Large intestine (tissue), 3 donors: ENCODE results near the gene CACYBP. TPM values are rescaled to one million over a fixed set of nuclear protein-coding genes. Genes with fewer than 3 reads are reported as not detected.

ENCODE experiments used
- DNase-seq, 2 donors: peaks; one replicate each; pipeline versions ENCODE4 v3.0.0 to v3.0.0-alpha.2; 2013
- H3K27ac ChIP-seq: one replicate; pipeline ENCODE4 v1.5.1; 2013; ENCODE audit warnings: low read length
- H3K27me3 ChIP-seq: 2 replicates; pipeline ENCODE4 v1.6.1; 2013; ENCODE audit warnings: low read length; ENCODE audit not compliant: control insufficient read depth, insufficient read depth
- H3K36me3 ChIP-seq: 2 replicates; pipeline ENCODE4 v1.6.1; 2013; ENCODE audit warnings: low read length; ENCODE audit not compliant: control insufficient read depth, insufficient read depth
- H3K4me1 ChIP-seq: one replicate; pipeline ENCODE4 v1.6.1; 2013; ENCODE audit warnings: low read length; ENCODE audit not compliant: control insufficient read depth, insufficient read depth
- H3K4me3 ChIP-seq: one replicate; pipeline ENCODE4 v1.5.1; 2013; ENCODE audit warnings: low read length
- H3K9me3 ChIP-seq: one replicate; pipeline ENCODE4 v1.6.1; 2013; ENCODE audit warnings: mild to moderate bottlenecking, low read depth, low read length, moderate library complexity; ENCODE audit not compliant: control insufficient read depth
- whole genome bisulfite sequencing: methylation state at CpG from one replicate; pipeline ENCODE4 v1.1.5; 2013; ENCODE audit warnings: low lambda C conversion rate; ENCODE audit not compliant: insufficient coverage; 5-methylcytosine and 5-hydroxymethylcytosine counted together
- polyA plus RNA-seq: library from polyadenylated mRNA; unstranded; fragments of 120-200 nt; gene quantifications from one replicate; pipeline ENCODE4 v1.2.1, GENCODE V29; 2013

Gene CACYBP
- polyA plus RNA-seq, 1 donor = 98.3 TPM

- Histone ChIP-seq H3K4me1 (no peaks in the 10 kb centered on the region), H3K36me3 (no peaks in the 10 kb centered on the region), H3K4me3 (no peak overlapping the region), H3K27ac (no peak overlapping the region), H3K9me3 (no peaks in the 10 kb centered on the region), H3K27me3 (peaks cover 3% of the 10 kb centered on the region)
- whole genome bisulfite sequencing = no CpG with 5 or more reads among the region's 2 CpGs
- no peak for DNase-seq
Observed at GRCh38 chr1:175050992-175051391, 51.2 kb downstream of the CACYBP start.

- Histone ChIP-seq H3K36me3 (no peaks in the 10 kb centered on the region), H3K4me1 (no peaks in the 10 kb centered on the region)
Observed at GRCh38 chr1:175054736-175055135, 55.0 kb downstream of the CACYBP start.

More at GRCh38 chr1:175054736-175055135, 55.0 kb downstream of the CACYBP start:
- DNase-seq = no peak
- Histone ChIP-seq H3K27ac (no peak overlapping the region), H3K9me3 (no peaks in the 10 kb centered on the region), H3K4me3 (no peak overlapping the region), H3K27me3 (no peaks in the 10 kb centered on the region)
- no CpG with 5 or more reads among the region's 3 CpGs for WGBS

Other genes with a start within 250 kb of the CACYBP start
- 32.8 TPM for gene MRPS14, start 23.5 kb downstream of the CACYBP start, polyA plus RNA-seq
- 0.70 TPM for gene TNN, start 67.9 kb downstream of the CACYBP start, polyA plus RNA-seq
- gene KIAA0040, start 192.8 kb downstream of the CACYBP start, polyA plus RNA-seq = 12.0 TPM